H1 (cell line): ENCODE data around the gene COL4A1. TPM values are rescaled to one million over a fixed set of nuclear protein-coding genes. Genes with fewer than 3 reads are reported as not detected.

Experiments used
- CTCF ChIA-PET: fragments of 300-600 bp; sonication (Branson Sonifier 250); formaldehyde crosslinking; loops from one replicate; lab custom pipeline; 2021; ENCODE audit not compliant: partially characterized antibody; lab: Charles Lee
- POLR2A ChIA-PET: fragments of 300-600 bp; sonication (Branson Sonifier 250); formaldehyde crosslinking; loops from one replicate; lab custom pipeline; 2021; ENCODE audit warnings: inconsistent platforms; ENCODE audit not compliant: partially characterized antibody; lab: Charles Lee
- DNase-seq, 2 experiments: peaks; one replicate each; pipeline versions ENCODE4 v3.0.0 to v3.0.0-alpha.2; 2010 to 2022; ENCODE audit warnings: low spot score in 2 of 2, low read depth in 1 of 2, mixed read lengths in 1 of 2
- FAIRE-seq: peaks from 2 replicates; lab custom pipeline; 2011; peaks lifted over from hg19 to GRCh38; lab: Jason Lieb, UNC
- H2AFZ ChIP-seq: 2 replicates; pipeline ENCODE4 v1.8.1; 2012; ENCODE audit warnings: low read length, inconsistent platforms
- H2AK5ac ChIP-seq: 2 replicates; pipeline ENCODE4 v1.6.1; 2013; ENCODE audit warnings: low read depth, low read length
- H2BK120ac ChIP-seq: replicated peaks from 2 replicates; pipeline ENCODE3; 2013; ENCODE audit warnings: low read depth, low read length, inconsistent platforms
- H2BK12ac ChIP-seq: 2 replicates; pipeline ENCODE4 v1.6.1; 2013; ENCODE audit warnings: low read depth, low read length
- H2BK15ac ChIP-seq: 2 replicates; pipeline ENCODE4 v1.6.1; 2013; ENCODE audit warnings: low read length
- H2BK20ac ChIP-seq: 2 replicates; pipeline ENCODE4 v1.6.1; 2013; ENCODE audit warnings: low read length
- H2BK5ac ChIP-seq: 2 replicates; pipeline ENCODE4 v1.6.1; 2013; ENCODE audit warnings: low read depth, low read length
- H3K14ac ChIP-seq: 2 replicates; pipeline ENCODE4 v1.6.1; 2013; ENCODE audit warnings: inconsistent platforms; ENCODE audit not compliant: insufficient read length
- H3K18ac ChIP-seq: 2 replicates; pipeline ENCODE4 v1.6.1; 2013; ENCODE audit warnings: low read length; ENCODE audit errors: extremely low read depth
- H3K23ac ChIP-seq: 2 replicates; pipeline ENCODE4 v1.6.1; 2013; ENCODE audit warnings: inconsistent platforms; ENCODE audit not compliant: insufficient read length
- H3K23me2 ChIP-seq: 2 replicates; pipeline ENCODE4 v1.6.1; 2013; ENCODE audit warnings: low read depth, low read length
- H3K27ac ChIP-seq: 2 replicates; pipeline ENCODE4 v1.6.1; 2011; ENCODE audit warnings: low read depth, low read length, inconsistent platforms
- H3K27me3 ChIP-seq, 4 experiments: replicated peaks in 1 of 4; 1 replicate in 1 of 4; 2 replicates in 3 of 4; pipeline versions ENCODE4 v1.6.1 to v1.8.1; 2011 to 2013; ENCODE audit warnings: low read length in 3 of 4, mild to moderate bottlenecking in 3 of 4, inconsistent platforms in 2 of 4, mixed read lengths in 2 of 4, moderate library complexity in 1 of 4; ENCODE audit not compliant: control insufficient read depth in 3 of 4, insufficient read depth in 3 of 4; ENCODE audit errors: extremely low read depth in 1 of 4
- H3K36me3 ChIP-seq, 4 experiments: 2 replicates each; pipeline versions ENCODE4 v1.6.1 to v1.8.1; 2011 to 2013; ENCODE audit warnings: mild to moderate bottlenecking in 4 of 4, low read length in 3 of 4, moderate library complexity in 2 of 4, control low read depth in 1 of 4, inconsistent platforms in 1 of 4; ENCODE audit not compliant: insufficient read depth in 4 of 4, control insufficient read depth in 2 of 4
- H3K4ac ChIP-seq: replicated peaks from 2 replicates; pipeline ENCODE3; 2013; ENCODE audit warnings: low read length, low read depth, mixed read lengths, inconsistent platforms; ENCODE audit not compliant: insufficient read length
- H3K4me1 ChIP-seq, 4 experiments: replicated peaks in 1 of 4; 1 replicate in 1 of 4; 2 replicates in 3 of 4; pipeline versions ENCODE4 v1.6.1 to v1.8.1; 2011 to 2013; ENCODE audit warnings: low read length in 3 of 4, inconsistent platforms in 2 of 4, mixed read lengths in 1 of 4; ENCODE audit not compliant: insufficient read depth in 4 of 4, control insufficient read depth in 3 of 4
- H3K4me2 ChIP-seq, 2 experiments: 2 replicates each; pipeline versions ENCODE4 v1.6.1 to v1.8.1; 2011 to 2013; ENCODE audit warnings: low read depth in 2 of 2, low read length in 2 of 2, control low read depth in 1 of 2, inconsistent platforms in 1 of 2, mild to moderate bottlenecking in 1 of 2; ENCODE audit not compliant: insufficient read depth in 1 of 2
- H3K4me3 ChIP-seq, 4 experiments: fragments of 200-600, 300-600 bp in 1 of 4; sonication (generic), shearing (Covaris generic), sonication (Bioruptor Twin) in 1 of 4; 2 replicates each; pipeline versions ENCODE4 v1.5.1 to v1.8.1; 2011 to 2016; ENCODE audit warnings: low read length in 4 of 4, low read depth in 3 of 4, control low read depth in 2 of 4, inconsistent platforms in 2 of 4, mild to moderate bottlenecking in 2 of 4, mixed read lengths in 1 of 4, moderate library complexity in 1 of 4; ENCODE audit not compliant: insufficient read depth in 2 of 4; ENCODE audit errors: extremely low read depth in 1 of 4
- H3K56ac ChIP-seq: replicated peaks from 2 replicates; pipeline ENCODE3; 2013; ENCODE audit warnings: low read depth, mild to moderate bottlenecking, mixed read lengths, low read length, inconsistent platforms; ENCODE audit not compliant: insufficient read length
- H3K79me1 ChIP-seq: 2 replicates; pipeline ENCODE4 v1.6.1; 2013; ENCODE audit warnings: low read depth, low read length, control low read depth
- H3K79me2 ChIP-seq, 2 experiments: 2 replicates each; pipeline versions ENCODE4 v1.6.1 to v1.8.1; 2012 to 2013; ENCODE audit warnings: low read length in 2 of 2, mild to moderate bottlenecking in 2 of 2, inconsistent platforms in 1 of 2; ENCODE audit not compliant: insufficient read depth in 2 of 2, control insufficient read depth in 1 of 2
- H3K9ac ChIP-seq, 4 experiments: replicated peaks in 1 of 4; 1 replicate in 1 of 4; 2 replicates in 3 of 4; pipeline versions ENCODE4 v1.6.1 to v1.8.1; 2011 to 2013; ENCODE audit warnings: low read depth in 3 of 4, low read length in 3 of 4, control low read depth in 2 of 4, mild to moderate bottlenecking in 2 of 4, moderate library complexity in 2 of 4, inconsistent platforms in 1 of 4; ENCODE audit errors: extremely low read depth in 1 of 4
- H3K9me3 ChIP-seq, 2 experiments: 2 replicates each; pipeline versions ENCODE4 v1.6.1 to v1.8.1; 2012 to 2013; ENCODE audit warnings: mild to moderate bottlenecking in 2 of 2, moderate library complexity in 2 of 2, control low read depth in 1 of 2, inconsistent platforms in 1 of 2, low read depth in 1 of 2, low read length in 1 of 2, mixed read lengths in 1 of 2; ENCODE audit not compliant: insufficient read depth in 2 of 2
- H4K20me1 ChIP-seq, 2 experiments: replicated peaks in 1 of 2; 2 replicates each; pipeline versions ENCODE3 to v1.8.1; 2011 to 2013; ENCODE audit warnings: inconsistent platforms in 2 of 2, low read length in 2 of 2, mild to moderate bottlenecking in 1 of 2; ENCODE audit not compliant: insufficient read depth in 2 of 2, control insufficient read depth in 1 of 2
- H4K5ac ChIP-seq: 2 replicates; pipeline ENCODE4 v1.6.1; 2013; ENCODE audit warnings: low read length, low read depth, mixed read lengths, inconsistent platforms; ENCODE audit not compliant: insufficient read length
- H4K8ac ChIP-seq: 2 replicates; pipeline ENCODE4 v1.8.0; 2013; ENCODE audit warnings: mild to moderate bottlenecking, moderate library complexity, low read length, inconsistent platforms; ENCODE audit not compliant: insufficient read depth; ENCODE audit errors: extremely low read depth
- H4K91ac ChIP-seq: replicated peaks from 2 replicates; pipeline ENCODE3; 2013; ENCODE audit warnings: low read length, mixed read lengths, inconsistent platforms; ENCODE audit not compliant: insufficient read length
- NRF1 ChIP-seq: IDR thresholded peaks from 2 replicates; pipeline ENCODE4 v1.6.1; 2011; ENCODE audit warnings: mild to moderate bottlenecking, low read depth, low read length, improper control_type of control experiment
- SRF ChIP-seq: IDR thresholded peaks from 2 replicates; pipeline ENCODE4 v1.6.1; 2011; ENCODE audit warnings: mild to moderate bottlenecking, low read depth, low read length, moderate library complexity
- WGBS, 2 experiments: shearing (Covaris generic) in 1 of 2; methylation state at CpG; one replicate each; pipeline versions ENCODE4 v1.1.6 to v1.1.7; 2013 to 2015; ENCODE audit warnings: low lambda C conversion rate in 2 of 2, mixed read lengths in 2 of 2, inconsistent platforms in 1 of 2, low coverage in 1 of 2, missing lambda C conversion rate in 1 of 2; ENCODE audit not compliant: insufficient replicate concordance in 2 of 2, insufficient coverage in 1 of 2, insufficient read length in 1 of 2; ENCODE audit errors: extremely low coverage in 1 of 2, missing lambda C conversion rate in 1 of 2; 5-methylcytosine and 5-hydroxymethylcytosine counted together
- polyA plus RNA-seq, 7 experiments: library from polyadenylated mRNA; depleted of rRNA in 3 of 7; stranded (reverse) in 5 of 7; unstranded in 2 of 7; fragments of >200 nt in 5 of 7; fragments of 200-250 nt in 2 of 7; gene quantifications; 1 replicate in 5 of 7; 2 replicates in 1 of 7; 4 replicates in 1 of 7; pipeline versions ENCODE4 v1.2.1 to v1.2.3, GENCODE V29; 2011 to 2013; ENCODE audit warnings: missing spikeins in 2 of 7, mixed read lengths in 2 of 7
- total RNA-seq: library from RNA; stranded (reverse); fragmentation: NEBNext Ultra II Directional; extraction: Animal tissue kit (Norgen Biotek cat#: 25700); gene quantifications from 2 replicates; pipeline ENCODE4 v1.2.1, GENCODE V29; 2021
- TF ChIP-seq, protein P1 (sequence below): IDR thresholded peaks from 2 replicates; pipeline ENCODE4 v1.6.1; 2011; ENCODE audit warnings: low read depth, mild to moderate bottlenecking, low read length; ENCODE audit not compliant: insufficient read depth
- TF ChIP-seq, protein P2 (sequence below), 3 experiments: IDR thresholded peaks; 1 replicate in 2 of 3; 2 replicates in 1 of 3; pipeline versions ENCODE4 v1.5.1 to v1.6.1; 2011; ENCODE audit warnings: low read length in 3 of 3, mild to moderate bottlenecking in 3 of 3, inconsistent platforms in 2 of 3, low read depth in 1 of 3, moderate library complexity in 1 of 3; ENCODE audit not compliant: insufficient read depth in 1 of 3; ENCODE audit errors: control extremely low read depth in 1 of 3

COL4A1 gene
- total and polyA plus RNA-seq, 2 of the 8 experiments (the other 6 are each of a cell fraction or from before 2014, with no cell fraction given) = 30.7 to 82.0 TPM

DNA sequence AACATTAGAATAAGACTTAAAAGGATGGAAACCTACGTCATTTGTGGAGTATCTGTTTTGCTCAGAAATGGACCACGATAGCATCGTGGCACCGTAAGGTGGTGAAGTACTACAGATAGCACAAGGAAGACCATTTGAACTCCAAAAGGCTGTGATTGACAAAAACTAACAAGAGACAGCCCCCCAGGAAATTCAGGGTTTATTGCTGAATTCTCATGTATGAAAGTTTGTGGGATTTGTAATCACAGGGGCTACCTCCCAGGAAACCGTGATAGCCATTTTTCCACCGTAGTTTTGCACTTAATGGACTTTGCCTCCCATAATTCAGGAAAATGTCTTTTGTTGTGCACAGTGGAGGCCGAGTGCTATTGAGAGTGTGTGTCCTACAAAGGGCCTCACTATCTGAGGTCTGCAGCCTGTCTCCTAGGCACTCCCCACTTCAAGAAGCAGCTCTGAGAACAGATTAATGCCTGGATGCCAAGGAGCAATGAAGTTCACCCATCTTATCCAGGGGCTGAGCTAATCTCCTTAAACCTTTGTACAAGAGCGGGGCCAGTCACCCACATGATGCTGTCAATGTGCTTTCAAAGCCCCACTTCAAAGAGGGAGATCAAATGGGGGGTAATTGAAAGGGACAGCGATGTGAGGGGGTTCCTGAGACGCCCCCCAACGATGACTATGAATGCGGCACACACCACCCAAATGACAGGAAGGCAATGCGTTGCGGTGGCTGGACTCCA, 182.6 kb downstream of the COL4A1 start:
- no peak overlapping the region for H2BK20ac ChIP-seq
- no peak for TF ChIP-seq SRF
- TF ChIP-seq, protein P1, sequence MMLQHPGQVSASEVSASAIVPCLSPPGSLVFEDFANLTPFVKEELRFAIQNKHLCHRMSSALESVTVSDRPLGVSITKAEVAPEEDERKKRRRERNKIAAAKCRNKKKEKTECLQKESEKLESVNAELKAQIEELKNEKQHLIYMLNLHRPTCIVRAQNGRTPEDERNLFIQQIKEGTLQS = no peak
- TF ChIP-seq, protein P2, sequence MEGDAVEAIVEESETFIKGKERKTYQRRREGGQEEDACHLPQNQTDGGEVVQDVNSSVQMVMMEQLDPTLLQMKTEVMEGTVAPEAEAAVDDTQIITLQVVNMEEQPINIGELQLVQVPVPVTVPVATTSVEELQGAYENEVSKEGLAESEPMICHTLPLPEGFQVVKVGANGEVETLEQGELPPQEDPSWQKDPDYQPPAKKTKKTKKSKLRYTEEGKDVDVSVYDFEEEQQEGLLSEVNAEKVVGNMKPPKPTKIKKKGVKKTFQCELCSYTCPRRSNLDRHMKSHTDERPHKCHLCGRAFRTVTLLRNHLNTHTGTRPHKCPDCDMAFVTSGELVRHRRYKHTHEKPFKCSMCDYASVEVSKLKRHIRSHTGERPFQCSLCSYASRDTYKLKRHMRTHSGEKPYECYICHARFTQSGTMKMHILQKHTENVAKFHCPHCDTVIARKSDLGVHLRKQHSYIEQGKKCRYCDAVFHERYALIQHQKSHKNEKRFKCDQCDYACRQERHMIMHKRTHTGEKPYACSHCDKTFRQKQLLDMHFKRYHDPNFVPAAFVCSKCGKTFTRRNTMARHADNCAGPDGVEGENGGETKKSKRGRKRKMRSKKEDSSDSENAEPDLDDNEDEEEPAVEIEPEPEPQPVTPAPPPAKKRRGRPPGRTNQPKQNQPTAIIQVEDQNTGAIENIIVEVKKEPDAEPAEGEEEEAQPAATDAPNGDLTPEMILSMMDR (IDR thresholded peaks at IDR 0.05; ENCODE audit: control extremely low read depth in 1 of 3, insufficient read depth in 1 of 3, low read depth in 1 of 3, low read length in 3 of 3) = no peak
- no peak for TF ChIP-seq NRF1

More for the DNA sequence above, 182.6 kb downstream of the COL4A1 start:
- Histone ChIP-seq H3K9me3 (no peaks in the 10 kb centered on the region), H2BK120ac (no peak overlapping the region), H3K14ac (no peak overlapping the region), H3K4me3 (no peak overlapping the region), H2BK5ac (no peak overlapping the region), H4K91ac (no peak overlapping the region), H3K27me3 (peaks cover 0 to 4% (median 1%) of the 10 kb centered on the region in 4 experiments; a peak in 2 of 7 replicates), H2AFZ (no peak overlapping the region), H3K9ac (no peak overlapping the region), H3K79me1 (no peaks in the 10 kb centered on the region), H4K20me1 (no peaks in the 10 kb centered on the region), H4K8ac (no peak overlapping the region), H2BK12ac (no peak overlapping the region), H3K18ac (no peak overlapping the region), H3K4ac (no peak overlapping the region), H3K56ac (no peak overlapping the region), H3K23ac (no peak overlapping the region), H2BK15ac (no peak overlapping the region), H3K4me1 (peaks cover 0 to 13% (median 7%) of the 10 kb centered on the region in 4 experiments; a peak in 4 of 7 replicates), H3K23me2 (no peaks in the 10 kb centered on the region), H3K79me2 (no peaks in the 10 kb centered on the region), H3K4me2 (no peak overlapping the region), H4K5ac (no peak overlapping the region), H3K27ac (no peak overlapping the region), H3K36me3 (no peaks in the 10 kb centered on the region), H2AK5ac (no peak overlapping the region)
- ChIA-PET CTCF (interaction anchor here (1.2 to 2.3 kb wide), 7 partner anchors 8 to 755 kb away, joined by 3 to 13 read pairs (median 5); no protein-coding TSS in a partner anchor), POLR2A (interaction anchor here (1.4 kb wide), 1 partner anchor 13 kb away, joined by 3 read pairs; no protein-coding TSS in a partner anchor)
- FAIRE-seq (no peak), DNase-seq (peak in 1 of 2 experiments; percentile 23)
- WGBS, 2 experiments = 93% methylated on average over 14 of the region's 14 CpGs; no CpG with 5 or more reads in 1 of the 2 experiments
